Measurements from ENCODE around the gene PCNT.

The PCNT gene, protein sequence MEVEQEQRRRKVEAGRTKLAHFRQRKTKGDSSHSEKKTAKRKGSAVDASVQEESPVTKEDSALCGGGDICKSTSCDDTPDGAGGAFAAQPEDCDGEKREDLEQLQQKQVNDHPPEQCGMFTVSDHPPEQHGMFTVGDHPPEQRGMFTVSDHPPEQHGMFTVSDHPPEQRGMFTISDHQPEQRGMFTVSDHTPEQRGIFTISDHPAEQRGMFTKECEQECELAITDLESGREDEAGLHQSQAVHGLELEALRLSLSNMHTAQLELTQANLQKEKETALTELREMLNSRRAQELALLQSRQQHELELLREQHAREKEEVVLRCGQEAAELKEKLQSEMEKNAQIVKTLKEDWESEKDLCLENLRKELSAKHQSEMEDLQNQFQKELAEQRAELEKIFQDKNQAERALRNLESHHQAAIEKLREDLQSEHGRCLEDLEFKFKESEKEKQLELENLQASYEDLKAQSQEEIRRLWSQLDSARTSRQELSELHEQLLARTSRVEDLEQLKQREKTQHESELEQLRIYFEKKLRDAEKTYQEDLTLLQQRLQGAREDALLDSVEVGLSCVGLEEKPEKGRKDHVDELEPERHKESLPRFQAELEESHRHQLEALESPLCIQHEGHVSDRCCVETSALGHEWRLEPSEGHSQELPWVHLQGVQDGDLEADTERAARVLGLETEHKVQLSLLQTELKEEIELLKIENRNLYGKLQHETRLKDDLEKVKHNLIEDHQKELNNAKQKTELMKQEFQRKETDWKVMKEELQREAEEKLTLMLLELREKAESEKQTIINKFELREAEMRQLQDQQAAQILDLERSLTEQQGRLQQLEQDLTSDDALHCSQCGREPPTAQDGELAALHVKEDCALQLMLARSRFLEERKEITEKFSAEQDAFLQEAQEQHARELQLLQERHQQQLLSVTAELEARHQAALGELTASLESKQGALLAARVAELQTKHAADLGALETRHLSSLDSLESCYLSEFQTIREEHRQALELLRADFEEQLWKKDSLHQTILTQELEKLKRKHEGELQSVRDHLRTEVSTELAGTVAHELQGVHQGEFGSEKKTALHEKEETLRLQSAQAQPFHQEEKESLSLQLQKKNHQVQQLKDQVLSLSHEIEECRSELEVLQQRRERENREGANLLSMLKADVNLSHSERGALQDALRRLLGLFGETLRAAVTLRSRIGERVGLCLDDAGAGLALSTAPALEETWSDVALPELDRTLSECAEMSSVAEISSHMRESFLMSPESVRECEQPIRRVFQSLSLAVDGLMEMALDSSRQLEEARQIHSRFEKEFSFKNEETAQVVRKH (N-terminal part only)

DNA sequence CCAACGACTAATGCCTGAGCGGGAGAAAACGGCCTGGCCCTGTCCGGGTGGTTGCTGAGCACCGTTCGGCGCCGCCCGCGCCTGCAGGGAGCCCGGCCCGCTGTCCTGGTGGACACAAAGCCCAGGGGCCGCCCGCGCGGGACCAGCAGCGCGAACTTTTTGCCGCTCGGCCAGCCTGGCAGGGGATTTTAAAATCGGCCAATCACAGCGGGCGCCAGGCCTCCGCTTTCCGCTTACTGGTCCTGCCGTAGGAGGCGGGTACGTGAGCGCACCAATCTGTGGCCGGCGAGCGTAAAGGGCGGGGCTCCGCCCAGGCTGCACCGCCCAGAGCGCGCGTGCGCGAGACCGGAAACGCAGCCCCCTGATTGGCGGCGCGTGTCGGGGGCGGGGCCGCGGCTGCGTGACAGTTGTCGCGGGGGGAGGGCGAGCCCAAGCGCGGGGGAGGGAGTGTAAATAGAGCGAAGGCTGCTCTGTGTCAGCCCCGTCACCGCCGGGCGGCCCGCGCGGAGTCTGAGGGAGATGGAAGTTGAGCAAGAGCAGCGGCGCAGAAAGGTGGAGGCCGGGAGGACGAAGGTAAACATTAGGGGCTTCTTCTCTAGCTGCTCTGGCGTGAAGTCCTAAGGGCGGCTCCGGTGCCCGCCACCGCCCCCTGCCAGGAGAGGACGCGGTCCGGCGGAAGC lies at the start of gene PCNT, which contains the start of gene C21orf58:
PCNT (plus strand) TSS at position 447 of the 680 bp plus-strand sequence; CDS start at position 520, 73 bp downstream.
C21orf58 (minus strand) TSS at position 161 of the 680 bp plus-strand sequence. CDS start 1,132 bp downstream, outside the sequence.
- peak; percentile 98 for DNase-seq

GRCh38 chr21:46274797-46275390 lies 49.1 kb upstream of the PCNT start:
- no peak for DNase-seq

- no peak for DNase-seq
These were observed 39.8 kb upstream of the PCNT start for GRCh38 chr21:46284077-46284644.

- DNase-seq, result no peak
These were observed 39.2 kb upstream of the PCNT start for GRCh38 chr21:46284733-46285132.

- no peak for DNase-seq
These were observed 38.7 kb upstream of the PCNT start, which contains the start of gene MCM3AP for GRCh38 chr21:46285206-46285661. Gene MCM3AP (minus strand): TSS chr21:46285611. CDS start chr21:46285286, 325 bp downstream.

- DNase-seq, result peak; percentile 95
These were observed 38.0 kb upstream of the PCNT start, which contains the start of gene YBEY for GRCh38 chr21:46285761-46286647. Gene YBEY (plus strand): TSS chr21:46286342. CDS start chr21:46286914, 572 bp downstream.

DNA sequence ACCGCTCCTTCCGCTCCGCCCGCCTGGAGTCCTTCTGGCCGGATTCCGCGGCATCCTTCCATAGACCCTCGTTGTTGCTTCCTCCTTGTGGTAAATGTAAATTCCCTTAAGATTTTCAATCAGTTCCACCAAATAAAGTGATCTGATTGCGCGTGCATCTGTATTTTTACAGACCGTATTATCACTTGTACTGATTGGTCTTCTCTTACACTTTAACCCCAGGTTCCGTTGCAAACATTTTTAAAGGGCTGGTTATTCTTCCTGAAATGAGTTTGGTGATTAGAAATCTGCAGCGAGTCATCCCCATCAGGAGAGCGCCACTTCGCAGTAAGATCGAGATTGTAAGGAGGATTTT lies 37.3 kb upstream of the PCNT start:
- no peak for DNase-seq

GRCh38 chr21:46287541-46287940 lies 36.4 kb upstream of the PCNT start:
- no peak for DNase-seq

DNA sequence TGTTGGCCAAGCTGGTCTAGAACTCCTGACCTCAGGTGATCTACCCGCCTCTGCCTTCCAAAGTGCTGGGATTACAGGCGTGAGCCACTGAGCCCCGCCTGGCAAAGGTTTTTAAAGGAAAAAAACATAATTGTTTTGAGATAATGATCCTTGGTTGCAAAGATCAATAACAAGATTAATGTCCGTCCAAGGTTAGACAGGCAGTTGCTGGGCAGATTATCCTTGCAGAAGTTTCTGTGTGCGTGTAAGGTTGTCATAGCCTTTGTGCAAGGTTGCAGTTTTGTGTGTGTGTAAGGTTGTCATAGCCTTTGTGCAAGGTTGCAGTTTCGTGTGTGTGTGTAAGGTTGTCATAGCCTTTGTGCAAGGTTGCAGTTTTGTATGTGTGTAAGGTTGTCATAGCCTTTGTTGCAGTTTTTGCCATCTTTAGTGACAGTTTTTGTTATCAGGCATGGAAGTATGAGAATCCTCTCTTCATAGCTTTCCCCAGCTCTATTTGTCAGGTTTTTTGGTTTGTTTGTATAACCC lies 34.2 kb upstream of the PCNT start:
- no peak for DNase-seq

DNA sequence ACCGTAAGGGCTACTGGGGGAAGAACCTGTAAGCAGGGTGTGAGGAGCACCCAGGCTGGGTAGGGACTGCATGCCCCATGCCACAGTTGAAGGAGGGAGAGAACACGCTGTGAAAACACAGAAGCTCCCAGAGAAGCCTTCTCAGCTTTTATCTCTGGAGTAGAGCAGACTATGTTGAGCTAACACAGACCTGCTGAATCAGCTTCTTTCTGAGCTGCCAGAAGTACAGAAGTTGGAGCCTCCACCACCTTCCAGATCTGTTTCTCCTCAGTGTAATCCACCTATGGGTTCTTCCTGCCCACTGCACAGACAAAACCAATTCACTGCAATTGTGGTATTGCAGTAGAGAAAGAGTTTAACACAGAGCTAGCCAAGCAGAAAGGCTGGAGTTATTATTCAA lies 32.4 kb upstream of the PCNT start:
- DNase-seq, result no peak

DNA sequence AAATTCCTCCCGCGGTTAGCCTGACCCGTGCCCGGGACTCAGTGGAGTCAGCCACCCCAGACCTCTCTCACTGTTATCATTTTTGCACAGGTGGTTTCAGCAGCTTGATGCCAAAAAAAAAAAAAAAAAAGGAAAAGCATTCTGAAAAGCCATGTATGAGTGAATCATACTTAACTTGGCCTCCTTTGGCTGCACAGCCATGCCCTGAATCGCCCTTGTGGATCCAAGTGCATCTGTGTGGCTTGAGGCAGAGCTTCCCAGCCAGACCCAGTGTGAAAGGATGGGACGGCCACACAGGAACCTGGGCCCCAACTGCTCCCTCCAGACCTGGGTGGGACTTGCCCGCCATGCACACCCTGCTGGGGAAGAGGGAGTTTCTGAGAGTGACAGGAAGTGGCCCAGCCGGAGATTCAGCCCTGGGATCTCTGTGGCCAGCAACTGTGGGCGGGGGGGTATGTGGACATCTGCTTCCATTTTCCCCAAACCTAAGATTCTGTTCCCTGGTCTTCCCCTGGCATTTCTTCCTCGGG lies 29.2 kb upstream of the PCNT start:
- DNase-seq, result no peak

DNA sequence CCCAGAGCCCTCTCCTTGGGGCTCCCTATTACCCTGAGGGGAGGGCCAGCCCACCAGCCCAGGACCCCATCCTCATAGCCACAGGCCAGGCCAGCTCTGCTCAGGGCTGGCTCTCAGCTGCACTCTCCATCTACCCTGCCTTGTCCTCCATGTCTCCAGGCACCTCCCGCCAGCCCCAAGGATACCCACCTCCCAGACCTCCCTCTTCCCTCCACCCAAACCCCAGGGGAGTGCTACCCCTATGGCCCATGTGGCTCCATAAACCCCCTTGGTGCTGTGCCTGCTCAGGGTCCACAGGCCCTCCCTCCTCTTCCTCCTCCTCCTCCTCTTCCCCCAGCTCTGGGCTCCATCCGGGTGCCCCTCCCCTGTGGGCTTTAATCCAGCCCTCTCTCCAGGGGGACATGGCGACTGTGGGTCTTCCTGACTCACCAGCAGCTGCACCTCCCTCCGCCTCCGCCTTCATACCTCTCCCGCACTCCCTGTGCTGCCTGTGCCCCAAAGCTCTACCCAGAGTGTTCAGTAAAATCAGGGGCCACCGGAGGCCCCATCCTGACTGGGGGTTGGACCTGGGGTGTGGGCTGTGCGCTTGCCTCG lies 28.7 kb upstream of the PCNT start:
- DNase-seq, result no peak

GRCh38 chr21:46295996-46296752 lies 27.8 kb upstream of the PCNT start:
- DNase-seq, result peak; percentile 85

GRCh38 chr21:46297338-46298271 lies 26.4 kb upstream of the PCNT start:
- peak; percentile 65 for DNase-seq

GRCh38 chr21:46299167-46299566 lies 24.8 kb upstream of the PCNT start:
- DNase-seq, result no peak

DNA sequence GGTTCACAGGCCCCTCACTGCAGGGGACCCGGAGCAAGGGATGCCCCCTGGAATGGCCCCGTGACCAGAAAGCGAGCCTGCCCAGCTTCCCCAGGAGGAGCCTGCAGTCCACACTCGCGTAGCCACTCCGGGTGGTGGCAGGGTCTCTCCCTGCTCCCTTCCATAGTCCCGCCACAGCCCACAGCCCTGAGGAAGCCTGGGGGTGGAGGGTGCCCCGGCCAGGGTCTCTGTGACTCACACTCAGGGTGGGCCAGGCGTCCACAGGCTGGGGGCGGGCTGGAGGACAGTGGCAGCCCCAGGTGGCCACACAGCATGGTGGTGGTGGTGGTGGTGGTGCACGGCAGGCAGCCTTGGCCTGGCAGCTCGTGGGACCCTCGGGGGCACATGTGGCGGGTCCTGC lies 22.2 kb upstream of the PCNT start:
- no peak for DNase-seq

DNA sequence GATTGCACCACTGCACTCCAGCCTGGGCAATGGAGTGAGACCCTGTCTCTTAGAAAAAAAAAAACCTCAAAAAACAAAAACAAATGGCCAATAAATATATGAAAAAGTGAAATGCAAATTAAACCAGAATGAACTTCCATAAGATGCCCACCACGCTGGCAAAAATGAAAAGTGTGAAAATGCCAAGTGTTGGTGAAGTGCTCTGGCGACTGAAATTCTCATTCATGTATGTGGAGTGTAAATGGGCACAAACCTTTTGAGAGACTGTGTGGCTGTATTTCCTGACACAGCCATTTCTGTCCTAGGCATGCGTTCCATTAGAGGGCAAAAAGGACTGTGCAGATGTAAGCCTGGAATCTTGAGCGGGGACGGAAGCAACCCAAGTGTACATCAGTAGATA lies 19.5 kb upstream of the PCNT start:
- no peak for DNase-seq

Data from right forelimb (tissue), 1 donor.